ENCODE measurements around the gene FKRP. TPM values are rescaled to one million over a fixed set of nuclear protein-coding genes. Genes with fewer than 3 reads are reported as not detected.
"Not testable (repeated sequence)": the region's sequence is repeated elsewhere in the genome, so short reads cannot be mapped to it uniquely, and the experiment has no call there.

FKRP gene
- total RNA-seq, 1 experiment from 2014 or later: 18.0 TPM

DNA sequence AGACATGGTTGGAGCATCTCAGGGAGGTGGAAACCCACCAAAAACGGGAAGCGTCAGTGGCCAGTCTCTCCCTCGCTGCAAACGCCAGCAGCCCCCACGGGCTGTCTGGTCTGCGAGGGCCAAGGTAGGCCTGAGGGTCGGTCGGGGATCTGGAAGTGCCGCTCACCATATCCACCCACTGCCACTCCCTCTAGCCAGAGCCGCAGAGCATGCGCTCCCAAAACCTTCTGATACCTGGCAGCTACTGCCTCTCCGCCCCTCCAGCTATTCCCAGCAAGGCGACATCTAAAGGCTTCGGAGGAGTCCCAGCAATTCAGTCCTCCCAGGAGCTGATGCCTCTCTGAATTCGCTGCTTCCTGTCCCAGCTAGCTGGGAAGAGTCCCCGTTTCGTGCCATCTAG is 4.4 kb upstream of the FKRP start:
- no peak for DNase-seq
- no peaks in the 10 kb centered on the region for H3K27me3 ChIP-seq
- no peak overlapping the region for H3K4me3 ChIP-seq
- no peaks in the 10 kb centered on the region for H3K9me3 ChIP-seq
- peaks cover 62% of the 10 kb centered on the region for H3K36me3 ChIP-seq

DNA sequence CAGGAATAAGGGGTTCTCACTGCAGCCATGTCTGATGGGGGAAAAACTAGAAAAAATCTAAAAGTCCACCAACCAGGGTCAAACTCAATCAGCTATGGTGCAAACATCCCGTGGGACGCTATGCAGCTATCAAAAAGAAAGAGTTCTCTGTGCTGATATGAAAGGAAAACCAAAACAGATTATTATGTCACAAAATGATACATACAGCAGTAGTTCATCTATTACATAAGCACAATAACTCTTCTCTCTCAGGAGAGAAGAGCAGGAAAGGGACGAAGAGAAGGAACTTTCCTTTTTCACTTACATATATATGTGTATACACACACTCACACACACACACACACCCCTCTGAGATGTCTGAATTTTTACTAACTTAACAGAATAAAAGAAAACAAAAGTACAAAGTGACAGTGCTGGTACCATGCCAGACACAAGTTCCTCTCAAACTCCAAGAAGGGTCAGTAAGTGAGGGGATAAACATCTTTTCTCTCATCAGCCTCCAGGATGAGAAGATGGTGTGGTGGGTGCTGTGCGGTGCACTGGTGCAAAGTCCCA is 2.9 kb upstream of the FKRP start:
- H3K36me3 ChIP-seq: peaks cover 49% of the 10 kb centered on the region
- no peak overlapping the region for H3K4me3 ChIP-seq
- no peak for DNase-seq
- H3K27me3 ChIP-seq: no peaks in the 10 kb centered on the region
- no peaks in the 10 kb centered on the region for H3K9me3 ChIP-seq

DNA sequence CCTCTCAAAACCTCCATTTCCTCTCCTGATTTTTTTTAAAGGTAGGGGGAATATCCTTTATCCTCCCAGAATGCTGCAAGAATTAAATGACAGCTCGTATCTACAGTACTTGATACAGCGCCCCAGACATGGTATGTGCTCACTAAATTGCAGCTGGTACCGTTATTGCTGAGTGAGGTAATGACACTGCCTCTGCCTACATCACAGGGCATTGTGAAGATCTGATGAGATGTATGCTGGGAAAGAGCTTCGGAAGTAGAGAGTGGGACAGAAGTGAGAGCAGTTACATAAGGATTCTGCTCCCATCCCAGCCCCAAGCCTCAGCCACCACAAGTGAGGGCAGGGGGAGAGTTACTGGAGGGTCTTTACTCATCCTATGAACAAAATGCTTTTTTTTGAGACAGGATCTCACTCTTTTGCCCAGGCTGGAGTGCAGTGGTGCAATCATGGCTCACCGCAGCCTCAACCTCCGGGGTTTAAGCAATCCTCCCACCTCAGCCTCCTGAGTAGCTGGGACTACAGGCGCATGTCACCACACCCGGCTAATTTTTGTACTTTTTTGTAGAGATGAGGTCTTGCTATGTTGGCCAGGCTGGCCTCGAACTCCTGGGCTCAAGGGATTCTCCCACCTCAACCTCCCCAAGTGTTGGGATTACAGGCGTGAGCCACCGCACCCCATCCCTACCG is 1.7 kb upstream of the FKRP start:
- Histone ChIP-seq H3K9me3 (no peaks in the 10 kb centered on the region), H3K27me3 (no peaks in the 10 kb centered on the region), H3K36me3 (peaks cover 48% of the 10 kb centered on the region), H3K4me3 (peak overlapping the region; percentile 81)
- DNase-seq: no peak

GRCh38 chr19:46745030-46745429 is 827 bp upstream of the FKRP start:
- no peak for DNase-seq
- no peaks in the 10 kb centered on the region for H3K9me3 ChIP-seq
- no peaks in the 10 kb centered on the region for H3K27me3 ChIP-seq
- peak overlapping the region; percentile 81 for H3K4me3 ChIP-seq
- peaks cover 43% of the 10 kb centered on the region for H3K36me3 ChIP-seq

GRCh38 chr19:46746281-46747057 is 612 bp downstream of the FKRP start, which contains the start of gene STRN4:
STRN4 (minus strand) TSS chr19:46746450; CDS start chr19:46746430, 20 bp downstream.
- Histone ChIP-seq H3K27me3 (no peaks in the 10 kb centered on the region), H3K36me3 (peaks cover 38% of the 10 kb centered on the region)

GRCh38 chr19:46748325-46749109 is 2.7 kb downstream of the FKRP start:
- DNase-seq: peak; percentile 39
- H3K9me3 ChIP-seq: no peaks in the 10 kb centered on the region
- no peak overlapping the region for H3K4me3 ChIP-seq
- H3K27me3 ChIP-seq: no peaks in the 10 kb centered on the region
- H3K36me3 ChIP-seq: peaks cover 21% of the 10 kb centered on the region

More at GRCh38 chr19:46746281-46747057, 612 bp downstream of the FKRP start, which contains the start of gene STRN4:
- DNase-seq: peak; percentile 65
- no peaks in the 10 kb centered on the region for H3K9me3 ChIP-seq
- H3K4me3 ChIP-seq: peak within 1 kb of the TSS; percentile 81

DNA sequence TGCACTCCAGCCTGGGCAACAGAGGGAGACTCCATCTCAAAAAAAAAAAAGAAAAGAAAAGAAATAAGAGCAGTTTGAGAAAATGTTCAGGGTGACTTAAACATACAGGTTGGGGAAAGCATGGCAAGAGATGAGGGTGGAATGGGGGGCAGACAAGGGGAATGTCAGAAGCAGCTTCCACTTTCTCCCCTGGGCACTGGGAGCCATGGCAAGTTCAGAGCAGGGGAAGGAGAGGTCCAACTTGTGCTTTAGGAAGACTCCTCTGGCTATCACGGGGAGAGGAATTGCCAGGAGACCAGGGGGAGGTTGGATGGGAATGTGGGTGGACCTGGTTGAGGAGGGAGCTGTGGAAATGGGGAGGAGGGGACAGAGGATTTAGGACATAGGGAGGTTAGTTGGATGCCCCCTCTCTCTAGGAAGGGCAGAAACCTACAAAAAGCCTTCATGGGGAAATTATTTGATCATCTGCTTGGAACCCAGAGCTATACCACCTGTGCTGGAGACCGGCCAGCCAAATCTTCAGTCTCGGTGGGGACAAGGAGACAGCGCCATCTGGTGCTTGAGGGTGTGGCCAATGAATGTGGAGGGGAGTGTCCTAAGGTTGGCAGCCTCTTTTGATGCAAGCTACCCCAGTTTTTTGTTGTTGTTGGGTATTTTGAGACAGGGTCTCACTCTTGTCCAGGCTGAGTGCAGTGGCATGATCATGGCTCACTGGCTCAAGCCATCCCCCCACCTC is 7.7 kb downstream of the FKRP start:
- no peak overlapping the region for H3K4me3 ChIP-seq
- DNase-seq: peak; percentile 25
- H3K9me3 ChIP-seq: no peaks in the 10 kb centered on the region
- peaks cover 32% of the 10 kb centered on the region for H3K36me3 ChIP-seq
- H3K27me3 ChIP-seq: no peaks in the 10 kb centered on the region

DNA sequence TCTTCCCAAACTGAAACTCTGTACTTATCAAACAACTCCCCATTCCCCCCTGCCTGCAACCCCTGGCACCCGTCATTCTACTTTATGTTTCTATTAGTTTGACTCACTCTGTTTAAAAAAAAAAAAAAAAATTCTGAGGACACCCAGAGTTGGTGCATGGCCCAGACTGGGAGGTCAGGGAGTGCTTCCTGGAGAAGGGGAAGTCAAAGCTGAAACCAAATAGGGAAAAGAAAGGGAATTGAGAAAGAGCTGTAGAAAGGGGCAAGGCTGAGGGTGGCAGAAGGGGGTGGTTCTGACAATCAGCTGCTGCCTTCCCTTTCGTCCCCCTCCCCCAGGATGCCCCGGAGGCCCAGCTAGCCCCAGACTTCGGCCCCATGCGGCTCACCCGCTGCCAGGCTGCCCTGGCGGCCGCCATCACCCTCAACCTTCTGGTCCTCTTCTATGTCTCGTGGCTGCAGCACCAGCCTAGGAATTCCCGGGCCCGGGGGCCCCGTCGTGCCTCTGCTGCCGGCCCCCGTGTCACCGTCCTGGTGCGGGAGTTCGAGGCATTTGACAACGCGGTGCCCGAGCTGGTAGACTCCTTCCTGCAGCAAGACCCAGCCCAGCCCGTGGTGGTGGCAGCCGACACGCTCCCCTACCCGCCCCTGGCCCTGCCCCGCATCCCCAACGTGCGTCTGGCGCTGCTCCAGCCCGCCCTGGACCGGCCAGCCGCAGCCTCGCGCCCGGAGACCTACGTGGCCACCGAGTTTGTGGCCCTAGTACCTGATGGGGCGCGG is 9.4 kb downstream of the FKRP start:
- DNase-seq: peak; percentile 75
- peaks cover 23% of the 10 kb centered on the region for H3K36me3 ChIP-seq
- no peaks in the 10 kb centered on the region for H3K27me3 ChIP-seq
- H3K4me3 ChIP-seq: no peak overlapping the region
- H3K9me3 ChIP-seq: no peaks in the 10 kb centered on the region

- no peak for DNase-seq
- H3K4me3 ChIP-seq: no peak overlapping the region
- H3K36me3 ChIP-seq: peaks cover 19% of the 10 kb centered on the region
Measured at GRCh38 chr19:46755853-46756543, 10.1 kb downstream of the FKRP start.

DNA sequence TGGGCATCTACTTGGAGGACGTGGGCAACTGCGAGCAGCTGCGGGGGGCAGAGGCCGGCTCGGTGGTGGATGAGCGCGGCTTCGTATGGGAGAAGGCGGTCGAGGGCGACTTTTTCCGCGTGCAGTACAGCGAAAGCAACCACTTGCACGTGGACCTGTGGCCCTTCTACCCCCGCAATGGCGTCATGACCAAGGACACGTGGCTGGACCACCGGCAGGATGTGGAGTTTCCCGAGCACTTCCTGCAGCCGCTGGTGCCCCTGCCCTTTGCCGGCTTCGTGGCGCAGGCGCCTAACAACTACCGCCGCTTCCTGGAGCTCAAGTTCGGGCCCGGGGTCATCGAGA is 10.7 kb downstream of the FKRP start:
- peaks cover 17% of the 10 kb centered on the region for H3K36me3 ChIP-seq
- H3K27me3 ChIP-seq: no peaks in the 10 kb centered on the region
- no peaks in the 10 kb centered on the region for H3K9me3 ChIP-seq
- no peak for DNase-seq
- H3K4me3 ChIP-seq: no peak overlapping the region

More at GRCh38 chr19:46755853-46756543, 10.1 kb downstream of the FKRP start:
- Histone ChIP-seq H3K27me3 (no peaks in the 10 kb centered on the region), H3K9me3 (no peaks in the 10 kb centered on the region)

DNA sequence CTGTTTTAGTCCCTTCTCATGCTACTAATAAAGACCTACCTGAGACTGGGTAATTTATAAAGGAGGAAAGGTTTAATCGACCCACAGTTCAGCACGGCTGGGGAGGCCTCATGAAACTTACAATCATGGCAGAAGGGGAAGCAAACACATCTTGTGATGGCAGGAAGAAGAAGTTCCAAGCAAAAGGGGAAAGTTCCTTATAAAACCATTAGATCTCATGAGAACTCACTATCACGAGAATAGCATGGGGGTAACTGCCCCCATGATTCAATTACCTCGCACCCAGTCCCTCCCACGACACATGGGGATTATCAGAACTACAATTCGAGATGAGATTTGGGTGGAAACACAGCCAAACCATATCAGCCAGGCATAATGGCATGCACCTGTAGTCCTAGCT is 13.3 kb downstream of the FKRP start:
- Histone ChIP-seq H3K36me3 (peaks cover 17% of the 10 kb centered on the region), H3K4me3 (no peak overlapping the region), H3K27me3 (no peaks in the 10 kb centered on the region), H3K9me3 (no peaks in the 10 kb centered on the region)
- no peak for DNase-seq

GRCh38 chr19:46759817-46760333 is 14.0 kb downstream of the FKRP start:
- Histone ChIP-seq H3K9me3 (no peaks in the 10 kb centered on the region), H3K4me3 (no peak overlapping the region)
- peak; percentile 88 for DNase-seq

GRCh38 chr19:46760363-46760762 is 14.5 kb downstream of the FKRP start:
- no peak for DNase-seq
- no peak overlapping the region for H3K4me3 ChIP-seq
- no peaks in the 10 kb centered on the region for H3K9me3 ChIP-seq

More at GRCh38 chr19:46759817-46760333, 14.0 kb downstream of the FKRP start:
- peaks cover 17% of the 10 kb centered on the region for H3K36me3 ChIP-seq
- H3K27me3 ChIP-seq: no peaks in the 10 kb centered on the region

DNA sequence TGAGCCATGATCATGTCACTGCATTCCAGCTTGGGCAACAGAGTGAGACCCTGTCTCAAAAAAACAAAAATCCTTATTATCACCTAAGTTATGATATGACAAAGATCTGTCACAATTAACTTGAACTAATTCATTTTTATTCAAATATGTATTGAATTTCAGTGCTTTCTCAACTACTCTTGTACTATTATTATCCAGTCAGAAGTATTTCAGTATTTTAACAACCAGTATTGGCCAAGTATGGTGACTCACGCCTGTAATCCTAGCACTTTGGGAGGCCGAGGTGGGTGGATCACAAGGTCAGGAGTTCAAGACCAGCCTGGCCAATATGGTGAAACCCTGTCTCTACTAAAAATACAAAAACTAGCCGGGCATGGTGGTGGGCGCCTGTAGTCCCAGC is 15.0 kb downstream of the FKRP start:
- H3K4me3 ChIP-seq, H3K9me3 ChIP-seq, H3K27me3 ChIP-seq: not testable (repeated sequence)
- H3K36me3 ChIP-seq: peaks cover 17% of the 10 kb centered on the region
- DNase-seq: peak; percentile 32

More at GRCh38 chr19:46760363-46760762, 14.5 kb downstream of the FKRP start:
- no peaks in the 10 kb centered on the region for H3K27me3 ChIP-seq
- H3K36me3 ChIP-seq: peaks cover 17% of the 10 kb centered on the region

GRCh38 chr19:46761418-46761831 is 15.6 kb downstream of the FKRP start:
- DNase-seq: no peak
- no peaks in the 10 kb centered on the region for H3K27me3 ChIP-seq
- peaks cover 16% of the 10 kb centered on the region for H3K36me3 ChIP-seq
- H3K9me3 ChIP-seq: no peaks in the 10 kb centered on the region
- H3K4me3 ChIP-seq: no peak overlapping the region
